GM12872 (cell line): ENCODE measurements around the gene CDK5.

ENCODE experiments used
- CTCF ChIP-seq: IDR thresholded peaks from 3 replicates; pipeline ENCODE4 v1.5.1; 2011; ENCODE audit warnings: low read depth, mild to moderate bottlenecking, low read length, moderate library complexity; ENCODE audit not compliant: insufficient read depth

The CDK5 gene

GRCh38 chr7:151095828-151096475, 38.3 kb upstream of the CDK5 start:
- TF ChIP-seq CTCF, result no peak

GRCh38 chr7:151095123-151095797, 37.6 kb upstream of the CDK5 start:
- no peak for TF ChIP-seq CTCF

GRCh38 chr7:151094675-151095074, 37.0 kb upstream of the CDK5 start:
- TF ChIP-seq CTCF, result no peak

- TF ChIP-seq CTCF, result no peak
These were observed 36.1 kb upstream of the CDK5 start for GRCh38 chr7:151093748-151094147.

- no peak for TF ChIP-seq CTCF
These were observed 34.3 kb upstream of the CDK5 start for GRCh38 chr7:151091988-151092387.

- peak; percentile 83 for TF ChIP-seq CTCF
These were observed 33.7 kb upstream of the CDK5 start for GRCh38 chr7:151091431-151091830.

GRCh38 chr7:151091003-151091402, 33.3 kb upstream of the CDK5 start:
- no peak for TF ChIP-seq CTCF
